GM21737 (cell line): Measurements from ENCODE around the gene BCR.

Source experiments
- ATAC-seq: cut with Tn5 transposase; IDR thresholded peaks from one replicate; pipeline ENCODE4 v1.9.1; 2021; ENCODE audit warnings: mild to moderate bottlenecking, moderate library complexity; ENCODE audit not compliant: unreplicated experiment

The BCR gene

DNA sequence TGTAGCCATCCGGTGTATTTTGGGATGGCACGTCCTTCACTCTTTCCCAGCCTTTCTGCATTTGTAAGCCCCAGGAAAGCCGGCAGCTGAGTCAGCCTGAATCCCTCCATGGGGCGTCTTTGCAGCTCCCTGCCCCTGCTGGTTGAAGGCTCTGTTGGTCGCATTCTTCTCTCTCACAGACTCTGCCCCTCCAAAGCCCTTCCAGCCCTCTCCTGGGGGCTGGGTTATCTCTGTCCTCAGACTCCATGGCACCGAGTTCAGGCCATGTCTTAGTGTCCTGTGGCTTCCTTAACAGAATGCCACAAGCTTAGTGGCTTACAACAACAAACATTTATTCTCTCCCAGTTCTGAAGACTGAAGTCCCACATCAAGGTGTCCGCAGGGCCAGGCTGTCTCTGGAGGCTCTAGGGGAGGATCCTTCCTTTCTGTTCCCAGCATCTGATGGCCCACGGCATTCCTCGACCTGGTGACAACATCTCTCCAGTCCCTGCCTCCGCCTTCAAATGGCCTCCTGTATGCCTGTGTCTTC is 62.2 kb downstream of the BCR start:
- ATAC-seq: no peak

DNA sequence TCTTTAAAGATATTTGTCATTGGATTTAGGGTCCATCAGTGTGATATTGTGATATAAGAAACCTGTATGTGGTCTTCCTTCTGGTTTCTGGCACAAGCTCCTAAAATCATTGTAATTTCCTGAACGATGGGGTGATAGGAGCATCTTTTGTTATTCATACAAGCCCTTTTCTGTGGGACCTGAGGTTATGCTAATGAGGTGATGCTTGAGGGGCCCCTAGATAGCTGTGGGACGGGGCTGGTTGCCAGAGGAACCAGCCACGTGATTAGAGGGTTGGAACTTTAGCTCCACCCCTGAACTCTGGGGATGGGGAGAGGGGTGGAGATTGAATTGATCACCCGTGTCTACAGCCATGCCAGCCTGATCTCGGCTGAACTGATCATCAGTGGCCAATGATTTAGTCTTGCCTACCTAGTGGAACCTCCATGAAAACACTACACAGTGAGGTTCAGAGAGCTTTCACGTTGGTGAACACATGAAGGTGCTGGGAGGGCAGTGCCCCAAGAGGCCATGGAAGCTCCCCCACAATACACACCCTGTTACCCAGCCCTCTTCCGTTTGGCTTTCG is 62.8 kb downstream of the BCR start:
- no peak for ATAC-seq

DNA sequence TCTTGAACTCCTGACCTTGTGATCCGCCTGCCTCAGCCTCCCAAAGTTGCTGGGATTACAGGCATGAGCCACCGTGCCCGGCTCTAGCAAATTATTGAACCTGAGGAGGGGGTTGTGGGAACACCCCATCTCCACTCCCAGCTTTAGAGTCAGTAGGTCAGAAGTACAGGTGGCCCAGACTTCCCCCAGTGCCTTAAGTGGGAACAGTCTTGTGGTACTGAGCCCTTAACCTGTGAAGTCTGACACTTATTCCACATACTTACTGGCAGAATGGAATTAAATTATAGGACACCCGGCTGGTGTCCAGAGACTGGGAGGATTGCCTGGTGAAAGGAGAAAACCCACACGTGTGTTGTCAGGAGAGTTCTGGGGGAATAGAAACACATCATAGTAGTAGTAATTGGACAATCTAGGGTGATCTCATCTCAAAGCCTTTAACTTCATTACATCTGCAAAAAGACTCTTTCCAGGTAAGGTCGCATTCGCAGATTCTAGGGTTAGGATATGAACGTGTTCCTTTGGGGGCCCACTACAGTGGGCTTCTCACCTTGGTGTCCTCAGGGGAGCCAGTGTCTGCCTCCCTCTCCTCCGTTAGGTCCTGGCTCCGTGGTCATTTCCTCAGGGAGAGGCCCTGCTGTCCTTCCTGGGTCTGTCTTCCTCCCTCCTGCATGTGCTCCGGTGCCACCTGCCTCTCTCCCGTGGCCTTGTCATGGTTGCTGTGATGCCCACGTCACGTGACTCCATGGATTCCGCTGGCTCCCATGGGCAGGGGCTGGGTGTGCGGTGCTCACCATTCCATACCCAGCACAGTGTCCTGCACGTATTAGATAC is 63.8 kb downstream of the BCR start:
- ATAC-seq: no peak

DNA sequence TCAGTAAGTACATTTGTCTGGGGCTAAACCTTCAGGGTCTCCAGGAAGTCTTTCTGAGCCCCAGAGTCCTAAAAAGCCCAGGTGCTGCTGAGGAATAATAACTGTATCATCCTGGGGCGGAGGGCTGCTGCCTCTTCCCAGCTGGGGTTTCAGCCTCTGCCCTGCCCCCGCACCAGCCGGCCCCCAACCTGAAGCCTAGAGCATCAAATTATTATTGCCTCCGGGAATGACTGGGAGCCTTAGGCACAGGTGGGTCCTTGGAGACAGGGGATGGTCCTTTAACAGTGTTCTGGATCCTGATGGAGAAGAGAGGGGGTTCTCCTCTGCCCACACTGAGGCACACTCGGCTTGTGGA is 64.4 kb downstream of the BCR start:
- no peak for ATAC-seq

DNA sequence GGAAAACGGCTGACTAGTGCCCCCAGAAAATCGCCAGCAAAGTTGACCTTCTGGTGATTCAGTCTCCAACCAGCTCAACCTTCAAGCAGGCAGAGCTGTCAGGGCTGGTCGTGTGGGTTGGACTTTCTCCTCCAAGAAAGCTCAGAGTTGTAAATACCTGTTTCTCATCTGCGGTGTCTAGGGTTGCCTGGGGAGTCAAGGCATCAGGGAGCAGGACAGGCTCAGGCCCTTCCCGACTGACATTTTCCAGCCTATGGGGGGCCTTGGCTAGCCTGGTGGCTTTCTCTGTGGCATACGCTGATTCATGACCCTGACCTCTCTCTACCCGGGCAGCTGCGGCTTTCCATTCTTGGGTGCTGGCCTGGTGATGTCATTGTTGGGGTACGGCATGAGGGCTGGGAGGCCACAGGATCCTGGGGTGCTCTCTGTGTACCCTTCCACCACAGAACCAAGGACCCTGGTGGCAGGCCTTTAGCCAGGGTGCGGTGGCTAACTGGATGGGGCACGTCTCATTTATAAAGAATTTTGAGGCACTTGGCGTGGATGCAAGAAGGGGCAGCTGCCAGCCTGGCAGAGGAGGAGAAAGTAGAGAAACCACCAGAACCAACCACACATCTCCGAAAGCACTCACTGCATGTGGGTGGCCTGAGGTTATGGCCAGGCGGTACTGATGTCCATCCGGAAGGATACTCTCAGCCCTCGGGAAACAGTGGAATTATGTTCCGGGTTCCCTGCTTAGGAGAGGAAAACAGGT is 64.9 kb downstream of the BCR start:
- ATAC-seq: no peak

DNA sequence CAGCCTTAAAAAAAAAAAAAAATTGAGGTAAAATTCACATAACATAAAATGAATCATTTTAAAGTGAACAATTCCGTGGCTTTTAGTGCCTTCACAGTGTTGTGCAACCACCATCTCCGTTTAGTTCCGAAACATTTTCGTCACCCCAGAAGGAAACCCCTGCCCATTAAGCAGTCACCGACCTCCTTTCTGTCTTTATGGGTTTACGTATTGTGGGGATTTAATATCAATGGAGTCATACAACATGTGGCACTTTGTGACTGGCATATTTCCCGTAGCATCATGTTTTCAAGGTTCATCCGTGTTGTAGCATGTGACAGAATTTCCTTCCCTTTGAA is 65.5 kb downstream of the BCR start:
- no peak for ATAC-seq

DNA sequence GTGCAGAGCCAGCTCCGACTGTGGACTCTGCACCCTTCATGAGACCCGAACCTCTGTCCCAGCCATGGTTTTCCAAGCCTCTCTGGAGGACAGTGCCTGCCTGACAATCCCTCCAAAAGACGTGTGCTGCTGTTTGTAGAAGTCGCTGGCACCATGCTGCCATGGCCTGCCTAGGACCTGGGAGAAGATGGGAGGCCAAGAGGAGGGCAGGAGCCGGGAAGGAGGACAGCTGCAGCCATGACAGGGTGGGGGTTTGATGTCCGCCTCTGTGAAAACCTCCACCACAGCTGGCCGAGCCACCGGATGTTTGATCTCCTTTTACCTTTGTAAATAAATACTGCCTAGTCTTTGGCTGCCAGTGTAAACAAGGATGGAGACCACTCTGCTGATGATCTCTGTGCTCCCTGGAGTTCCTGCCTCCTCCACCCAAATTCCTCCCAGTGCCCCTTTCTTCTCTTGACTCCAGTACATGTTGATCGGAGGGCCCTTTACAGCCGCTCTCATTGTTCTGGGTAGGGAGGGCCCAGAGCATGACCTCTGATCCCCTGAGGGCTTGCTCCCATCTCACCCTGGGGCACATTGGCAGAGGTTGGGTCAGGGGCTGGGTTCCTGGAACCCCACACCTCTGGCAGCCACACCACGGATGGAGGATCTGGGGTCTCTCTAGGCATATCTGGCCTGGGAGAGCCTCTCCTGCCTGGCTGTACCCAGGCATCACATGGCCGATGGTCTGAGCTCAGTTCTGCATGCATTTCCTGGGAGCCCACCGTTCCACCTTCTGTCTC is 66.9 kb downstream of the BCR start:
- no peak for ATAC-seq

DNA sequence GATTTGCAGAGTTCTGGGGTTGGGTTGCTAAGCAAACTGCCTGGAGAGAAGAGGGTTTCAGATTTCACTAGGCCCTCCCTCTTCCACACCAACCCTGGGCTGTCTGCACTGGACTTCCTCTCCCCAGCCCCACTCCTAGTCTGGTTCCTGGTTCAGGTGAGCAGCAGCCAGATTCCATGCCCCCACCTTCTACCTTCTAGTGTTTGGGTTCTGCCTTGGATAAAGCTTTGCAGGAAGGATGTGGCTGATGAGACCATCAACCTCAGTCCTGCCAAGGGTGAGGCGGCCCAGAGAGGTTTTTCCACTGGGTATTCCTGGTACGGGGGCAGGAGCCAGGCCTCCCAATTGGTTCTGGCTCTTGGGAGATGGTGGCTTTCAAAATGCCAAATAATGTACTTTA is 68.3 kb downstream of the BCR start:
- no peak for ATAC-seq

DNA sequence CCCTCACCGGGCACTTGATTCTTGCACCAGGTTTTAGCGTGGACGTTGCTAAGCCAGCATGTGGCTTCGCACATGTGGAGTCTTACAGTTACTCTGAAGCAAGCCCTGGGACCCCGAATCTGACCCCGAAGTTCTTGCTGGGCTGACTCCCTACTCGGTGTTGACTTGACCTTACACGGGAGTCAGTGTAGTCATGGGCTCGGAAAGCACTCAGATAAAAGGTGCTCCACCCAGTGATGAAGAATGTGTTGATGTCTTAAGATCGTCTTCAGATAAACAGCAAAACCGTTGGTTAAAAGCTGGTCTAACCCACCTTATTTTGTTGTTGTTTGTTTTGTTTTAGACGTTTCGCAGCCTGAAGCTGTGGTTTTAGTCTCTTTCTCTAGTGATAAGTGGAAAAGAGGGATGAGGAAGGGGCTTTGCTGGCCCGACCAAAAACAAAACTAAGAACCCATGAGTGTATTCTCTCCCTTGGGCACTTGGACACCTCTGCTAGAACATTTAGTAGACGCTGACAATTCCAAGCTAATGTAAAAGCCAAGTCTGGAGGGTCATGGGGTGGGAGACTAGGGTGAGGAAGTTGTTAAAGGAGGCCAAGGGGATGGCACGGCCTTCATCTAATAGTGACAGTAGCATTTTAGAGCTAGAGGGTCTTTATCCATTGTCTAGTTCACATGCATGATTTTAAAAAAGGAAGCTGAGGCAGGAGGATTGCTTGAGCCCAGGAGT is 69.9 kb downstream of the BCR start:
- ATAC-seq: no peak

DNA sequence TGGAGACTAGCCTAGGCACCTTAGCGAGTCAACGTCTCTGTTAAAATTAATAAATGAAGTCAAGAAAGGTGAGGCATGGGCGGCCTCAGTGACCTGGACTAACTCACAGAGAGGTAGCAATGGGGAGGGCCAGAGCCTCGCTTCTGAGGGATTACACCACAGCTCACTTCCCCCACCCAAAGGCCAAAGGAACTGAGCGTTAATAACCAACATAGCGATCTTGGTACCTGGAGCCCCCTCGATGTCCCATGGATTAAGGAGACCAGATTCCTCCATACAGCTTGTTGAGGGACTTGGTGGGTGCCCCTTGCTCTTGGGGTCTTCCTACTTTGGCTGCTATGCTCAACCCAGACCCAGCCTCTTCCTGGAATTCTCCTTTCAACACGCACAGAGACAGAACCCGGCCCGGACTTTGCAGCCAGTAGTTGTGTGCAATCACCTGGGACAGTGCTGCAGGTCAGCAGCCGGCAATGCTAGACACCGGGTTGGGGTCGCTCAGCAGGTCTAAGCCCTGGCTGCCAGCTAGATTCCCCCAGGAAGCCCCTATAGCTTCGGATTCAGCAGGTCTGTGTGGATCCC is 70.6 kb downstream of the BCR start:
- no peak for ATAC-seq

DNA sequence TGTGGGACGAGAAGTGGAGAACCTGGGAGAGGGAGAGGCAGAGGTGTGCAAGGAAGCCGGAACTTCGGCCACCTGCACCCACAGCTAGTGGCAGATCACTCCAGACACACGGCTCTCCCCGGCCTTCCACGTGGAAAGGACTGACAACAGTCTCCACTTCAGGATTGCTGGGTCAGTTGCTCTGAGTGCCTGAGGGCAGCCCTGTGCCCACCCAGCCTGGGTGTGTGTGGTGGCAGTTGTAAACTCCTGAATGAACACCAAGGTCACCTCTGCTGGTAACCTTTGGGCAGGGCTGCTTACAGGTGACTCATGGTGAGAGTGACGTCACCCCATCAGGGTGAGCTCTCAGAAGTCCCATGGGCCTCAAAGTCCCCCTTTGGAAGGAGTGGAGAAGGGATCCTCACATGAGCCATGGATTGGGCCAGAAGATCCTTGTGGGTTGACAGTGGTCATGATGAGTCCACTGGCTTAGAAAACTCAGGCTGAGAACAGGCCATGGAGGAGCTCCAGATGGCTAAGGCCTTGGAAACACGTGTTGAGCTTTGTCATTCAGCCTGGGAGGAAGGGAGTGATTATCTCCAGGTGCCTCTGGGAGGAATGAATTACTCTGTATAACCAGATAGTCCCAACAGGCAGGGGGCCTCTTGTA is 71.3 kb downstream of the BCR start:
- ATAC-seq: no peak

DNA sequence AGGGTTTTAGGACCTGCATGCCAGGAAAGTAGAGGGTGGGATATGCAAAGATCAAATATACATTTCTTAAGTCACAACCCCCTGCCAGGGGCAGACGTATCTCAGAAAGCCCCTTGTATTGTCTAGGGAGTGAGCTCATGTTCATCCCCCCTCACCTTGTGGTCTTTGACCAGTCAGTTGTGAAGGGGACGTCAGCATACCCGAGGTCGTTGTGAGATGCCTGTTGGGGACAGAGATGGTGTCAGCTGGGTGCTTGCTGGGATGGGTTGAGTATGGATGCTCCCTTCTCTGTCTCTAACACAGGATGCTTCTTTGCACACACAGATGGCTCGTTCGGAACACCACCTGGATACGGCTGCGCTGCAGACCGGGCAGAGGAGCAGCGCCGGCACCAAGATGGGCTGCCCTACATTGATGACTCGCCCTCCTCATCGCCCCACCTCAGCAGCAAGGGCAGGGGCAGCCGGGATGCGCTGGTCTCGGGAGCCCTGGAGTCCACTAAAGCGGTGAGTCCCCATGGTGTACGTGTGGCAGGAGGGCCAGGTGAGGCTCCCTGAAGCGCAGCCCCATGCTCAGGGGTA is 73.3 kb downstream of the BCR start:
- no peak for ATAC-seq

DNA sequence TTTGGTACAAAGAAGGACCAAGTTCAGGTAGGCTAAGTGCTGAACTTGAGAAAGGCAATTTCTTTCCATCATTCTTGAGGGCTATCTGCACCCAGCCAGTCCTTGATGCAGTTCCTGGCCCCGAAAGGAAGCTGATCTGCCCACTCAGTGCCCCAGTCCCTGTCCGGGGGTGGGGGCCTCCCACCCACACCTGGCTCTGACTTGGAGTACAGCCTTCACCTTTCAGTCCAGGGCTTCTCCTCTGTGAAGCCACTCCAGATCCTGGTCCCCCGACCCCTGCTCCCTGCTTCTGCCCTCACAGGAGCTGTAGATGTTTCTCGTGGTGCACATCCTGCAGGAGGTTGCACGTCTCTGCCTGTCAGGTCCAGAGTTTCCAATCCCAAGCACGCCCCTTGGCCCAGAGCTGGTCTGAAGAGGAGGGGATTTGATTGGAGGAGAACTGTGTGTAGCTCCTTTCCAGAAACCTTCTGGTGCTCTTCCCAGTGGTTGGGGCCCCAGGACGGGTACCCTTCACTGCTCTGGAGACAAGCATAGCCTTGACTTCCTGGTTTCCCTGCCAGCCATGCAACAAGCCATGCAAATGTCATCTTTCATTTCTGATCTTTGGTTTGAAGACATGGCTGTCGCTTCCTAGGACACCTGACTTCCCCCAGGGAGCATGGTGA is 75.3 kb downstream of the BCR start:
- ATAC-seq: no peak

DNA sequence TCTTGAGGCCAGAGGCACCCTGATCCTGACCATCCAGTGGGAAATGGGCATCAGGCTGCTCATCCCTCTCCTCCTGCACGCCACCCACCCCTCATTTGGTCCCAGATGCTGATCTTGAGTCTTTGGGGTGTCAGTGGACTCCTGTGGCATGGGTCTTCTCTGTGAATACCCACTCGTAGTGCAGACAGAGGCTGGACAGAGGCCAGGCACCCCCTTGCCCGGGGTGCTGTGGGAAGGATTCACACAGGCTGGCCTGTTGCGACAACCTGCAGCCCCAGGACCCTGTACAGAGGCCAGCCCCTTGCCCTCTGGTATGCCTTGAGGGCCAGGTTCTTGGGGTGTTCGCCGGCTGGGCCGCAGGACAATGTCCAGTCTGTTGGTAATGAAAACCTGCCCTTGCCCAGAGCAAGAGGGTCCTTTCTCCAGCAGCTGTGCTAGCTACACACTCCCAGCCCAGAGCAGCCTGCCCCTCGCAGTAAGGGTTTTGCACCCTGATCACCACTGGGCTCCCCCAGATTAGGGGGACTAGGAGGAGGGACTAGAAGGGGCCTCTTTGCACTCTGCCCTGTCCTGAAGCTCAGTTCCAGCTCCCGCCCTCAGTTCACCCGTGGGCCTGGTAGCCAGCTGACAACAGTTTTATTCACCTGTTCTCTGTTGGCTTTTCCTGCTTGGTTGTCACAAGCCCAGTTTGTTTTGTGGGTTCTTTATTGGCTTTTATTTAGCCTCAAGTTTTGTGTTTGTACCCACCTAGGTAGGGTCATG is 76.0 kb downstream of the BCR start:
- no peak for ATAC-seq

DNA sequence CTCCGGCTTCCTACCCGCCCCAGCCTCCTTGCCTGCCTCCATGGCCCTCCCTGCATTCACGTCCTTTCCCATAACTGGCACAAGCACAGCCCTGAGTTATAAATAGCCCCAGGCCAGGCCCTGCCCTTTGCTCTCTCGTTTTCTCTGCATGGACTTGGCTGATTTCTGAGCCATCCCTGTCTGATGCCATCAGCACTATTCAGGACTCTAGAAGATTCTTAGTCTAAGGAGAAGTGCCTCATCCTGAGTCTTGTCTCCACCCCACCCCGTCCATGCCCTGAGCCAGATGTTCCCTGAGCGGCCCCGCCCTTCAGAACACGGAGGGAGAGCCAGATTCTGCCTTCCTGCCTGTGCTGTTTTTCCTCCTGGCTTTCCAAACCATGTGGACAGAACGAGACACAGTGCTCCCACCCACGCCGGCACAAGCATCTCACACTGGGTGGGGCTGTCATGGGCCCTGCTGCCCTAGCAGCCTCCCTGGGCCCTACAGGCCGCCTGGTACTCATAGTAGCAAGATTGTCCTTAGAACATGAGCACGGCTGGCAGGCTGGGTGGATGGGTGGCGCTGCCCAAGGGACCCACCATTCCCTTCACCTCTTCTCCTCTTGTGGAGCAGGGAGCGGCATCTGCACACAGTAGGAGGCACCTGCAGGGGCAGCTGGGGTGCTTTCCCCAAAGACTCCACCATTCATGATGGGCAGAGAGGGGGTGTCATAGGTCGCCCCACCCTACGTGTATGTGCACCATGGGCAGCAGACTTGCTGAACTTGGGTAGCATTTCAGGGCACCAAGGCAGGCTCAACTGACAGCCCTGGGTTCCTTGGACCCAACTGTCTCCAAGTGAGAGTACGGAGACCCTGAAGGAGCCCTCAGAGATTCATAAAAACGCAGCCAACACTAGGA is 76.9 kb downstream of the BCR start:
- no peak for ATAC-seq

DNA sequence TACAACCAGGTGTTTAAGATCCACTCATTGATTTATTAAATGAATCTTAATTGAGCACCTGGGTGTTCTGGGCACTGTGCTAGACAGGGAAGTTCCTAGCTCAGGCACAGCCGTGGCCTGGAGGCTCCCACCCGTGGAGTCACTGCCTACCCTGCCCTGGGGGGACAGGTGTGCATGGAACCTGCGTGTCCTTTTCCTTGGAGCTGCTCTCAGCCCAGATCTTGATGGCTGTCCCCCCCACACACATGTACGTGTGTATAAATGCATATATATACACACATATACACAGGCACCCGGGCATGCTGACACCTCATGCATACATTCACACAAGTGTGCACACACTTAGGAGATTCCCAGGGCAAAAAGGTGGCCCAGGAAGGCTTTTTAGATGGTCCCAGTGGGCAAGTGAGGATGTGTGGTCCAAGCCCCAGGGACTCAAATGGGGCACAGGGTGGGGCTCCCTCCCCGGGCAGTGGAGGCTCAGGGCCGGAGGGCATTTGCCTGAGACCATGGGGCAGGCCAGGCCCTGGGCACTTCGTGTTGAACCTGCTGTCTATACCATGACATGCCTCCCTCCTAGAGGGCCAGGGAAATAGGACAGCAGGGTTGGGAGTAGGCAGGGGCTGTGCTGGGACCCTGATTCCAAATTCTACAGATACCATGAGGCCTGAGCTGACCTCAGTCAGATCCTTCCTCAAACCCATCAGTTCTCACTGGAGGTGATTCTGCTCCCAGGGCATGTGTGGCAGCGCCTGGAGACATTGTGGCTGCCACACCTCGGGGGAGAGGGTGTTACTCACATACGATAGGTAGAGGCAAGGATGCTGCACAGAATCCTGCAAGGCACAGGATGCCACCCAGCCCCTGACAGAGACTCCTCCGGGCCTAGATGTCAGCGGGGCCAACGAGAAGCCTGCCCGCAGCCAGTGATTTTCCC is 77.8 kb downstream of the BCR start:
- ATAC-seq: no peak
